IMR-90 (cell line): ENCODE data around the gene MAEA. TPM values are rescaled to one million over a fixed set of nuclear protein-coding genes. Genes with fewer than 3 reads are reported as not detected.

Experiments used
- ATAC-seq: fragments of 200-7000 bp; cut with Tn5 transposase; 2 replicates; pipeline ENCODE4 v1.9.1; 2020; ENCODE audit warnings: low read depth, mild to moderate bottlenecking, moderate library complexity
- BruUV-seq: library from RNA; stranded (reverse); fragments of 400-500 nt; replicated peaks from 2 replicates; lab custom pipeline; 2021; lab: Mats Ljungman, UMichigan
- CTCF ChIA-PET: fragments of 300-600 bp; formaldehyde crosslinking; extraction: SDS; loops from one replicate; lab custom pipeline; 2021; ENCODE audit warnings: antibody characterized with exemption; lab: Yijun Ruan, JAX
- POLR2A ChIA-PET: fragments of 300-600 bp; sonication (Branson Sonifier 250); formaldehyde crosslinking; loops from one replicate; lab custom pipeline; 2022; ENCODE audit warnings: antibody characterized with exemption; ENCODE audit not compliant: unreplicated experiment; lab: Charles Lee
- DNase-seq: peaks from one replicate; pipeline ENCODE4 v3.0.0; 2013
- H2AFZ ChIP-seq: replicated peaks from 2 replicates; pipeline ENCODE3; 2013; ENCODE audit warnings: low read length, mild to moderate bottlenecking; ENCODE audit not compliant: poor library complexity
- H2AK5ac ChIP-seq: 2 replicates; pipeline ENCODE4 v1.6.1; 2013; ENCODE audit warnings: low read depth, low read length, inconsistent platforms
- H2AK9ac ChIP-seq: replicated peaks from 2 replicates; pipeline ENCODE3; 2013; ENCODE audit warnings: mild to moderate bottlenecking, low read depth, low read length, moderate library complexity; ENCODE audit not compliant: poor library complexity
- H2BK120ac ChIP-seq: 2 replicates; pipeline ENCODE4 v1.6.1; 2013; ENCODE audit warnings: low read depth, low read length, inconsistent platforms
- H2BK15ac ChIP-seq: 3 replicates; pipeline ENCODE4 v1.6.1; 2013; ENCODE audit warnings: low read depth, low read length, inconsistent platforms
- H2BK20ac ChIP-seq: 2 replicates; pipeline ENCODE4 v1.6.1; 2013; ENCODE audit warnings: low read depth, mild to moderate bottlenecking, inconsistent platforms, low read length, moderate library complexity
- H2BK5ac ChIP-seq: 2 replicates; pipeline ENCODE4 v1.6.1; 2013; ENCODE audit warnings: mild to moderate bottlenecking, low read depth, low read length, inconsistent platforms; ENCODE audit not compliant: poor library complexity, severe bottlenecking
- H3K14ac ChIP-seq: replicated peaks from 2 replicates; pipeline ENCODE4 v1.6.1; 2013; ENCODE audit warnings: low read depth, low read length, inconsistent platforms
- H3K18ac ChIP-seq: 2 replicates; pipeline ENCODE4 v1.6.1; 2013; ENCODE audit warnings: low read depth, low read length, control low read depth
- H3K23ac ChIP-seq: 2 replicates; pipeline ENCODE4 v1.6.1; 2013; ENCODE audit warnings: low read depth, low read length, inconsistent platforms
- H3K27ac ChIP-seq: 2 replicates; pipeline ENCODE4 v1.5.1; 2013; ENCODE audit warnings: mild to moderate bottlenecking, control low read depth, low read length; ENCODE audit not compliant: insufficient read depth
- H3K27me3 ChIP-seq: 2 replicates; pipeline ENCODE4 v1.6.1; 2013; ENCODE audit warnings: low read length; ENCODE audit not compliant: control insufficient read depth, insufficient read depth
- H3K36me3 ChIP-seq: 2 replicates; pipeline ENCODE4 v1.6.1; 2013; ENCODE audit warnings: low read length, mixed read lengths; ENCODE audit not compliant: control insufficient read depth, insufficient read depth
- H3K4ac ChIP-seq: 2 replicates; pipeline ENCODE4 v1.6.1; 2013; ENCODE audit warnings: low read depth, low read length, inconsistent platforms
- H3K4me1 ChIP-seq: 2 replicates; pipeline ENCODE4 v1.6.1; 2013; ENCODE audit warnings: low read length, mixed read lengths; ENCODE audit not compliant: control insufficient read depth, insufficient read depth
- H3K4me2 ChIP-seq: 2 replicates; pipeline ENCODE4 v1.6.1; 2013; ENCODE audit warnings: low read depth, mild to moderate bottlenecking, control low read depth, low read length, moderate library complexity
- H3K4me3 ChIP-seq: 2 replicates; pipeline ENCODE4 v1.5.1; 2013; ENCODE audit warnings: low read depth, mild to moderate bottlenecking, control low read depth, low read length, moderate library complexity; ENCODE audit not compliant: insufficient read depth
- H3K56ac ChIP-seq: 2 replicates; pipeline ENCODE4 v1.6.1; 2013; ENCODE audit warnings: low read length, inconsistent platforms; ENCODE audit not compliant: insufficient read depth; ENCODE audit errors: extremely low read depth
- H3K79me1 ChIP-seq, 2 experiments: 2 replicates each; pipeline ENCODE4 v1.6.1; 2013; ENCODE audit warnings: low read length in 2 of 2, inconsistent platforms in 1 of 2, low read depth in 1 of 2
- H3K9ac ChIP-seq: 2 replicates; pipeline ENCODE4 v1.6.1; 2013; ENCODE audit warnings: low read depth, low read length, control low read depth
- H3K9me1 ChIP-seq: 2 replicates; pipeline ENCODE4 v1.6.1; 2013; ENCODE audit warnings: low read length, inconsistent platforms; ENCODE audit not compliant: insufficient read depth
- H3K9me3 ChIP-seq: 2 replicates; pipeline ENCODE4 v1.6.1; 2013; ENCODE audit warnings: low read length; ENCODE audit not compliant: control insufficient read depth, insufficient read depth
- H4K20me1 ChIP-seq: 2 replicates; pipeline ENCODE4 v1.6.1; 2013; ENCODE audit warnings: low read length, inconsistent platforms; ENCODE audit not compliant: insufficient read depth
- H4K5ac ChIP-seq: 2 replicates; pipeline ENCODE4 v1.6.1; 2013; ENCODE audit warnings: mild to moderate bottlenecking, low read depth, low read length, control low read depth
- H4K8ac ChIP-seq, 2 experiments: 2 replicates each; pipeline ENCODE4 v1.6.1; 2013; ENCODE audit warnings: low read depth in 2 of 2, low read length in 2 of 2, control low read depth in 1 of 2, inconsistent platforms in 1 of 2
- H4K91ac ChIP-seq: 2 replicates; pipeline ENCODE4 v1.6.1; 2013; ENCODE audit warnings: low read depth, low read length, inconsistent platforms; ENCODE audit not compliant: insufficient read depth
- BHLHE40 ChIP-seq: fragments of 150-350 bp; IDR thresholded peaks from 2 replicates; pipeline ENCODE4 v1.6.1; 2016; ENCODE audit warnings: mild to moderate bottlenecking, low read depth, low read length
- CHD1 ChIP-seq: IDR thresholded peaks from 2 replicates; pipeline ENCODE4 v1.6.1; 2012; ENCODE audit warnings: low read depth, low read length, improper control_type of control experiment
- CTCF ChIP-seq: conservative IDR thresholded peaks from 2 replicates; pipeline ENCODE4 v1.5.1; 2012; ENCODE audit warnings: mild to moderate bottlenecking, low read depth, low read length, improper control_type of control experiment
- FOS ChIP-seq: fragments of 150-350 bp; IDR thresholded peaks from 2 replicates; pipeline ENCODE4 v1.6.1; 2016; ENCODE audit warnings: low read depth, low read length
- MAZ ChIP-seq: IDR thresholded peaks from 2 replicates; pipeline ENCODE4 v1.6.1; 2012; ENCODE audit warnings: low read depth, mild to moderate bottlenecking, low read length, improper control_type of control experiment, moderate library complexity, borderline replicate concordance
- MXI1 ChIP-seq: IDR thresholded peaks from 2 replicates; pipeline ENCODE4 v1.6.1; 2012; ENCODE audit warnings: low read depth, mild to moderate bottlenecking, low read length, moderate library complexity, borderline replicate concordance
- NFE2L2 ChIP-seq: fragments of 150-350 bp; IDR thresholded peaks from 2 replicates; pipeline ENCODE4 v1.6.1; 2016; ENCODE audit warnings: low read depth, mild to moderate bottlenecking, low read length
- POLR2A ChIP-seq: IDR thresholded peaks from 2 replicates; pipeline ENCODE4 v1.6.1; 2012; ENCODE audit warnings: mild to moderate bottlenecking, low read depth, low read length
- RCOR1 ChIP-seq: IDR thresholded peaks from 2 replicates; pipeline ENCODE4 v1.6.1; 2012; ENCODE audit warnings: mild to moderate bottlenecking, low read length, improper control_type of control experiment; ENCODE audit not compliant: insufficient replicate concordance
- RFX5 ChIP-seq: IDR thresholded peaks from 2 replicates; pipeline ENCODE4 v1.8.0; 2012; ENCODE audit warnings: low read depth, mild to moderate bottlenecking, low read length, moderate library complexity
- SMC3 ChIP-seq: fragments of 150-350 bp; IDR thresholded peaks from 2 replicates; pipeline ENCODE4 v1.6.1; 2016; ENCODE audit warnings: low read depth, mild to moderate bottlenecking, antibody characterized with exemption, low read length, moderate library complexity
- USF2 ChIP-seq: fragments of 150-350 bp; IDR thresholded peaks from 2 replicates; pipeline ENCODE4 v1.6.1; 2017; ENCODE audit warnings: mild to moderate bottlenecking, antibody characterized with exemption, low read length, low read depth
- WGBS, 2 experiments: methylation state at CpG; one replicate each; pipeline versions ENCODE4 v1.1.5 to v1.1.7; 2013; ENCODE audit warnings: missing lambda C conversion rate in 2 of 2; ENCODE audit not compliant: insufficient read length in 1 of 2; ENCODE audit errors: extremely low coverage in 2 of 2; 5-methylcytosine and 5-hydroxymethylcytosine counted together
- dilution Hi-C: fragments of 300-500 bp; cut with HindIII; formaldehyde crosslinking; loops from one replicate; pipeline ENCODE4 v1.14.3; 2018; ENCODE audit warnings: low sequenced_read_pairs; ENCODE audit not compliant: unreplicated experiment
- in situ Hi-C: fragments of 300-500 bp; cut with MboI; formaldehyde crosslinking; loops from 3 replicates; pipeline ENCODE4 v1.14.3; 2019; ENCODE audit warnings: low sequenced_read_pairs, inconsistent platforms, mixed read lengths
- intact Hi-C: fragments of 100-400 bp; cut with micrococcal nuclease; formaldehyde crosslinking; loops from 2 replicates; pipeline ENCODE4 v1.10.0; 2022
- polyA plus RNA-seq, 3 experiments: library from polyadenylated mRNA; depleted of rRNA; stranded (reverse); fragments of >200 nt; gene quantifications; 2 replicates each; pipeline ENCODE4 v1.2.3, GENCODE V29; 2012; ENCODE audit warnings: low replicate concordance in 1 of 3
- total RNA-seq: library from RNA; depleted of rRNA; stranded (reverse); fragments of >200 nt; gene quantifications from 2 replicates; pipeline ENCODE4 v1.2.3, GENCODE V29; 2012

The MAEA gene
- total and polyA plus RNA-seq, 2 of the 4 experiments (the other 2 are of a cell fraction), result 61.5 to 108 TPM

DNA sequence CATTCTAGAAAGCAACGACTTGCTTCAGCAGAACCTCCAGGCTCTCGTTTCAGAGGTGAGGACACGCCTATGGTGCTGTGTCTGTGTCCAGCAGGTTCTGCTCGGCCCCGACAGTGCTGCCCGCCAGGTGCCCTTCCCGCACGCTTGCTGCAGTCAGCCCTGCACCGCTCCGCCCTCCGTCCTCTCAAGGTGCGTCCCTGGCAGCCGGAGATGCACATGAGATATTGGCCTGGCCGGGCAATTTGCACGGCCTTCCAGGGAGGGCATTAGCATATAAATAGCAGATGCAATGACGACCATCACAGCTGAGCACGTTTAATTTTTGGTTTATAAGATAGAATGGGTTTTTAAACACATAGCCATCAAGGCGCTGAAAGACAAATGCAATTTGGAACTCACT, 71.7 kb downstream of the MAEA start:
- H4K91ac ChIP-seq, result no peak overlapping the region
- H3K4me2 ChIP-seq, result no peak overlapping the region
- ChIA-PET CTCF (no interaction called here), POLR2A (no interaction called here)
- 97% methylated on average over 10 of the region's 18 CpGs; no CpG with 5 or more reads in 1 of the 2 experiments for WGBS, 2 experiments
- H2BK120ac ChIP-seq, result no peak overlapping the region
- no peak overlapping the region for H3K23ac ChIP-seq
- H2AK5ac ChIP-seq, result no peak overlapping the region
- DNase-seq, result no peak
- no peak overlapping the region for H4K8ac ChIP-seq
- in situ Hi-C loops (no loop called here), dilution Hi-C loops (no loop called here), intact Hi-C loops (loop anchor here (10.0 kb wide), 1 partner anchor 363 kb away; the partner anchor contains the start of genes TACC3 and TMEM129)
- H2BK20ac ChIP-seq, result no peak overlapping the region
- no peak overlapping the region for H3K9ac ChIP-seq
- no peak overlapping the region for H3K18ac ChIP-seq
- peaks cover 24% of the 10 kb centered on the region for H3K36me3 ChIP-seq
- H3K27ac ChIP-seq, result no peak overlapping the region
- no peaks in the 10 kb centered on the region for H3K27me3 ChIP-seq
- H4K5ac ChIP-seq, result no peak overlapping the region
- H2AK9ac ChIP-seq, result no peak overlapping the region
- H3K4me3 ChIP-seq, result no peak overlapping the region
- no peaks in the 10 kb centered on the region for H3K9me1 ChIP-seq
- H3K9me3 ChIP-seq, result no peaks in the 10 kb centered on the region
- no peaks in the 10 kb centered on the region; a peak in 1 of 4 replicates for H3K79me1 ChIP-seq
- H2BK5ac ChIP-seq, result no peak overlapping the region
- no peak for ATAC-seq
- no peaks in the 10 kb centered on the region for H4K20me1 ChIP-seq
- H2AFZ ChIP-seq, result no peak overlapping the region
- H3K14ac ChIP-seq, result no peak overlapping the region
- no peak overlapping the region for H2BK15ac ChIP-seq
- 0 out of 2 replicates have a peak, but pooled peaks cover 2% of the 10 kb centered on the region for H3K4me1 ChIP-seq
- TF ChIP-seq FOS (no peak), RCOR1 (no peak), NFE2L2 (no peak), USF2 (no peak), BHLHE40 (no peak), SMC3 (no peak), RFX5 (no peak), POLR2A (no peak), MXI1 (no peak), CTCF (no peak), CHD1 (no peak), MAZ (no peak)
- H3K56ac ChIP-seq, result no peak overlapping the region
- no TSS peak for BruUV-seq
- no peak overlapping the region for H3K4ac ChIP-seq
